H1 (cell line): Measurements from ENCODE around the gene TRAPPC2L.

Source experiments
- ASH2L ChIP-seq: fragments of 200-600, 300-600 bp; sonication (generic); IDR thresholded peaks from one replicate; pipeline ENCODE4 v1.7.1; 2017; ENCODE audit warnings: low read length
- BRCA1 ChIP-seq: IDR thresholded peaks from 2 replicates; pipeline ENCODE4 v1.6.1; 2012; ENCODE audit warnings: low read depth, low read length, improper control_type of control experiment
- CTCF ChIP-seq, 3 experiments: IDR thresholded peaks; 1 replicate in 2 of 3; 2 replicates in 1 of 3; pipeline versions ENCODE4 v1.5.1 to v1.6.1; 2011; ENCODE audit warnings: low read length in 3 of 3, mild to moderate bottlenecking in 3 of 3, inconsistent platforms in 2 of 3, low read depth in 1 of 3, moderate library complexity in 1 of 3; ENCODE audit not compliant: insufficient read depth in 1 of 3; ENCODE audit errors: control extremely low read depth in 1 of 3

DNA sequence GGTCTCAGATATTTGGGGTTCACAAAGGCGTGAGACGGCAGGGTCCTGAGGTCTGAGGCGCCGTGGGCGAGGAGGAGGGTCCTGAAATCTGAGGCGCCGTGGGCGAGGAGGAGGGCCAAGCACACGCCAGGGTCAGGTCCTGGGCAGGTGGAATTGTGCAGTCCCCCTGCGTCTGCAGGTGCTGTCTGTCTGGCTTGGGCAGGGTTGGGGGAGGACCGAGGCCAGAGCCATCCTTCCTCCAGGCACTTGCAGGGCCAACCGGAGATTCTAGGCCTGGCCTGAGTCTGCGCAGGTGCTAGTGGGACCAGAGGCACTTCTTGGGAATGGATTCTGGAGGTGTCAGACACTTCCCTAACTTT lies 42.8 kb upstream of the TRAPPC2L start:
- TF ChIP-seq ASH2L (no peak), BRCA1 (no peak), CTCF (IDR thresholded peaks at IDR 0.05; ENCODE audit: control extremely low read depth in 1 of 3, insufficient read depth in 1 of 3, low read depth in 1 of 3, low read length in 3 of 3) (no peak)
